Common myeloid progenitor, CD34-positive (primary cell): ENCODE measurements around the gene HAP1.
"Not testable (repeated sequence)": the region's sequence is repeated elsewhere in the genome, so short reads cannot be mapped to it uniquely, and the experiment has no call there.

ENCODE experiments used
- CTCF ChIA-PET: fragments of 350-600 bp; sonication (Branson Sonifier 250); formaldehyde crosslinking; loops from one replicate; lab custom pipeline; 2021; ENCODE audit warnings: antibody characterized with exemption; lab: Charles Lee
- POLR2A ChIA-PET: fragments of 350-600 bp; sonication (Branson Sonifier 250); formaldehyde crosslinking; loops from one replicate; lab custom pipeline; 2021; ENCODE audit warnings: antibody characterized with exemption; lab: Charles Lee
- DNase-seq, 3 donors: peaks; one replicate each; pipeline versions ENCODE4 v3.0.0 to v3.0.0-alpha.2; 2013
- H3K27ac ChIP-seq, 2 experiments: 1 replicate in 1 of 2; 2 replicates in 1 of 2; pipeline ENCODE4 v1.7.0; 2013; ENCODE audit warnings: inconsistent platforms in 2 of 2, low read length in 2 of 2, mild to moderate bottlenecking in 2 of 2, low read depth in 1 of 2, moderate library complexity in 1 of 2; ENCODE audit not compliant: severe bottlenecking in 2 of 2, insufficient read depth in 1 of 2, poor library complexity in 1 of 2
- H3K27me3 ChIP-seq, 5 experiments: replicated peaks in 2 of 5; 1 replicate in 3 of 5; 2 replicates in 2 of 5; pipeline versions ENCODE4 v1.6.1 to v1.7.0; 2013; ENCODE audit warnings: low read length in 4 of 5, mild to moderate bottlenecking in 2 of 5, moderate library complexity in 2 of 5, inconsistent platforms in 1 of 5; ENCODE audit not compliant: insufficient read depth in 5 of 5, control insufficient read depth in 4 of 5
- H3K36me3 ChIP-seq, 4 experiments: 1 replicate in 2 of 4; 2 replicates in 2 of 4; pipeline versions ENCODE4 v1.6.1 to v1.7.0; 2013; ENCODE audit warnings: low read length in 3 of 4, control low read depth in 1 of 4, mild to moderate bottlenecking in 1 of 4; ENCODE audit not compliant: control insufficient read depth in 4 of 4, insufficient read depth in 4 of 4
- H3K4me1 ChIP-seq, 4 experiments: 1 replicate in 3 of 4; 2 replicates in 1 of 4; pipeline versions ENCODE4 v1.6.1 to v1.7.1; 2013; ENCODE audit warnings: low read length in 3 of 4, mild to moderate bottlenecking in 3 of 4, control low read depth in 1 of 4, inconsistent platforms in 1 of 4, moderate library complexity in 1 of 4; ENCODE audit not compliant: control insufficient read depth in 4 of 4, insufficient read depth in 4 of 4; ENCODE audit errors: control extremely low read depth in 1 of 4
- H3K4me3 ChIP-seq, 7 experiments: 1 replicate in 4 of 7; 2 replicates in 3 of 7; pipeline versions ENCODE4 v1.5.1 to v1.7.0; 2013; ENCODE audit warnings: mild to moderate bottlenecking in 7 of 7, low read length in 6 of 7, moderate library complexity in 6 of 7, inconsistent platforms in 2 of 7, low read depth in 2 of 7, control low read depth in 1 of 7; ENCODE audit not compliant: insufficient read depth in 4 of 7, control insufficient read depth in 1 of 7; ENCODE audit errors: extremely low read depth in 1 of 7
- H3K9me3 ChIP-seq, 5 experiments: 1 replicate in 4 of 5; 2 replicates in 1 of 5; pipeline versions ENCODE4 v1.6.1 to v1.7.1; 2013; ENCODE audit warnings: low read length in 4 of 5, mild to moderate bottlenecking in 2 of 5, inconsistent platforms in 1 of 5, low read depth in 1 of 5, moderate library complexity in 1 of 5; ENCODE audit not compliant: control insufficient read depth in 4 of 5, insufficient read depth in 2 of 5; ENCODE audit errors: control extremely low read depth in 1 of 5
- WGBS: methylation state at CpG from one replicate; pipeline ENCODE4 v1.1.5; 2013; ENCODE audit not compliant: insufficient coverage; 5-methylcytosine and 5-hydroxymethylcytosine counted together

The HAP1 gene

GRCh38 chr17:41675157-41676057, 59.0 kb downstream of the HAP1 start:
- H3K4me3 ChIP-seq, POLR2A ChIA-PET, H3K27ac ChIP-seq, H3K36me3 ChIP-seq, H3K27me3 ChIP-seq, H3K9me3 ChIP-seq, DNase-seq: not testable (repeated sequence)
- CTCF ChIA-PET = interaction anchor here (1.9 to 7.5 kb wide), 3 partner anchors 9 to 15 kb away, joined by 11 to 91 read pairs (median 21); partner anchors contain the start of gene EIF1
- H3K4me1 ChIP-seq = peaks cover 12 to 47% (median 39%) of the 10 kb centered on the region in 4 experiments
- 100% methylated on average over 3 of the region's 7 CpGs for WGBS
